H9 (cell line): Measurements from ENCODE around the gene F10. TPM values are rescaled to one million over a fixed set of nuclear protein-coding genes. Genes with fewer than 3 reads are reported as not detected.
A peak's percentile ranks its signal among the peaks of the same experiment; 100 is the strongest.

Experiments used
- DNase-seq: peaks from one replicate; pipeline ENCODE4 v3.0.0-alpha.2; 2017
- H2AFZ ChIP-seq: one replicate; pipeline ENCODE4 v1.6.1; 2013; ENCODE audit warnings: mild to moderate bottlenecking, low read length, control low read depth, moderate library complexity
- H2AK5ac ChIP-seq: 2 replicates; pipeline ENCODE4 v1.6.1; 2013; ENCODE audit warnings: low read length, control low read depth, mixed read lengths; ENCODE audit not compliant: insufficient read length
- H2BK120ac ChIP-seq: one replicate; pipeline ENCODE4 v1.6.1; 2013; ENCODE audit warnings: low read depth, mild to moderate bottlenecking, low read length, control low read depth, inconsistent platforms; ENCODE audit not compliant: poor library complexity, severe bottlenecking
- H2BK12ac ChIP-seq: 2 replicates; pipeline ENCODE4 v1.6.1; 2013; ENCODE audit warnings: low read length, control low read depth, mixed read lengths, low read depth; ENCODE audit not compliant: insufficient read length
- H2BK15ac ChIP-seq: 2 replicates; pipeline ENCODE4 v1.6.1; 2013; ENCODE audit warnings: low read depth, low read length, control low read depth
- H2BK20ac ChIP-seq: one replicate; pipeline ENCODE4 v1.6.1; 2013; ENCODE audit warnings: low read depth, mild to moderate bottlenecking, low read length, control low read depth, inconsistent platforms; ENCODE audit not compliant: poor library complexity, severe bottlenecking
- H2BK5ac ChIP-seq: 2 replicates; pipeline ENCODE4 v1.6.1; 2013; ENCODE audit warnings: low read length, control low read depth, mixed read lengths; ENCODE audit not compliant: insufficient read length
- H3K14ac ChIP-seq: 2 replicates; pipeline ENCODE4 v1.6.1; 2013; ENCODE audit warnings: low read length, control low read depth; ENCODE audit not compliant: insufficient read depth
- H3K18ac ChIP-seq: 2 replicates; pipeline ENCODE4 v1.6.1; 2013; ENCODE audit warnings: low read depth, mild to moderate bottlenecking, mixed read lengths, low read length, control low read depth; ENCODE audit not compliant: insufficient read length
- H3K23ac ChIP-seq: 2 replicates; pipeline ENCODE4 v1.6.1; 2013; ENCODE audit warnings: low read length, control low read depth, mixed read lengths, low read depth; ENCODE audit not compliant: insufficient read length
- H3K23me2 ChIP-seq: 2 replicates; pipeline ENCODE4 v1.6.1; 2013; ENCODE audit warnings: low read depth, mild to moderate bottlenecking, mixed read lengths, low read length, control low read depth; ENCODE audit not compliant: insufficient read length, poor library complexity, severe bottlenecking
- H3K27ac ChIP-seq: 2 replicates; pipeline ENCODE4 v1.5.1; 2013; ENCODE audit warnings: low read length, control low read depth, mixed read lengths, low read depth; ENCODE audit not compliant: insufficient read length
- H3K27me3 ChIP-seq: 2 replicates; pipeline ENCODE4 v1.6.1; 2013; ENCODE audit warnings: low read length, control low read depth, inconsistent platforms; ENCODE audit not compliant: insufficient read depth
- H3K4ac ChIP-seq: 2 replicates; pipeline ENCODE4 v1.6.1; 2013; ENCODE audit warnings: low read depth, mild to moderate bottlenecking, control low read depth, inconsistent platforms, low read length, moderate library complexity
- H3K4me1 ChIP-seq: 2 replicates; pipeline ENCODE4 v1.6.1; 2013; ENCODE audit warnings: low read length, control low read depth, inconsistent platforms; ENCODE audit not compliant: insufficient read depth
- H3K4me2 ChIP-seq: 2 replicates; pipeline ENCODE4 v1.6.1; 2013; ENCODE audit warnings: low read length, control low read depth, mixed read lengths; ENCODE audit not compliant: insufficient read length, insufficient read depth
- H3K56ac ChIP-seq: 2 replicates; pipeline ENCODE4 v1.6.1; 2013; ENCODE audit warnings: low read depth, mild to moderate bottlenecking, mixed read lengths, low read length, control low read depth; ENCODE audit not compliant: insufficient read length
- H3K79me1 ChIP-seq: 2 replicates; pipeline ENCODE4 v1.6.1; 2013; ENCODE audit warnings: low read depth, mild to moderate bottlenecking, moderate library complexity, low read length, control low read depth, inconsistent platforms; ENCODE audit not compliant: insufficient read depth, poor library complexity, severe bottlenecking
- H3K79me2 ChIP-seq: 2 replicates; pipeline ENCODE4 v1.6.1; 2013; ENCODE audit warnings: low read length, control low read depth, inconsistent platforms; ENCODE audit not compliant: insufficient read depth
- H3K9ac ChIP-seq: 2 replicates; pipeline ENCODE4 v1.6.1; 2013; ENCODE audit warnings: low read length, control low read depth, mixed read lengths; ENCODE audit not compliant: insufficient read length; ENCODE audit errors: extremely low read depth
- H3K9me3 ChIP-seq: one replicate; pipeline ENCODE4 v1.6.1; 2013; ENCODE audit warnings: low read depth, low read length, inconsistent platforms; ENCODE audit not compliant: control insufficient read depth
- H3T11ph ChIP-seq: one replicate; pipeline ENCODE4 v1.6.1; 2013; ENCODE audit warnings: mild to moderate bottlenecking, low read length, control low read depth, inconsistent platforms
- H4K20me1 ChIP-seq: one replicate; pipeline ENCODE4 v1.6.1; 2013; ENCODE audit not compliant: control insufficient read depth, insufficient read length, insufficient read depth
- H4K5ac ChIP-seq: 2 replicates; pipeline ENCODE4 v1.6.1; 2013; ENCODE audit warnings: low read depth, mild to moderate bottlenecking, mixed read lengths, low read length, control low read depth; ENCODE audit not compliant: insufficient read length
- H4K8ac ChIP-seq: replicated peaks from 2 replicates; pipeline ENCODE4 v1.6.1; 2013; ENCODE audit warnings: low read length, control low read depth, mixed read lengths, low read depth; ENCODE audit not compliant: insufficient read length
- H4K91ac ChIP-seq: 2 replicates; pipeline ENCODE4 v1.6.1; 2013; ENCODE audit warnings: low read depth, mild to moderate bottlenecking, moderate library complexity, mixed read lengths, low read length, control low read depth; ENCODE audit not compliant: insufficient read length
- H3K27ac Mint-ChIP-seq, 3 experiments: 2 replicates in 2 of 3; 3 replicates in 1 of 3; pipeline ENCODE4 v1.8.0; 2020 to 2021; ENCODE audit warnings: mixed read lengths in 3 of 3, mild to moderate bottlenecking in 1 of 3, moderate library complexity in 1 of 3
- H3K27me3 Mint-ChIP-seq: 2 replicates; pipeline ENCODE4 v1.8.0; 2021; ENCODE audit warnings: low read depth, mild to moderate bottlenecking, moderate library complexity, mixed read lengths
- H3K36me3 Mint-ChIP-seq, 3 experiments: 2 replicates in 2 of 3; 3 replicates in 1 of 3; pipeline ENCODE4 v1.8.0; 2020 to 2021; ENCODE audit warnings: low read depth in 3 of 3, mixed read lengths in 3 of 3; ENCODE audit not compliant: insufficient read depth in 1 of 3
- H3K4me1 Mint-ChIP-seq, 2 experiments: 2 replicates each; pipeline ENCODE4 v1.8.0; 2020; ENCODE audit warnings: mixed read lengths in 2 of 2
- H3K4me3 Mint-ChIP-seq, 2 experiments: 2 replicates in 1 of 2; 3 replicates in 1 of 2; pipeline ENCODE4 v1.8.0; 2020 to 2021; ENCODE audit warnings: mild to moderate bottlenecking in 2 of 2, mixed read lengths in 2 of 2, moderate library complexity in 1 of 2
- H3K9me3 Mint-ChIP-seq, 2 experiments: 2 replicates in 1 of 2; 3 replicates in 1 of 2; pipeline ENCODE4 v1.8.0; 2020; ENCODE audit warnings: mild to moderate bottlenecking in 2 of 2, mixed read lengths in 2 of 2, moderate library complexity in 1 of 2
- CTCF ChIP-seq: fragments of 200-600 bp; sonication (generic); conservative IDR thresholded peaks from 3 replicates; pipeline ENCODE4 v1.8.0; 2021; ENCODE audit warnings: antibody characterized with exemption, mild to moderate bottlenecking
- WGBS: extraction: QIAGEN DNeasy Blood & Tissue Kit; methylation state at CpG from one replicate; pipeline ENCODE4 v1.1.7; 2013; ENCODE audit warnings: missing lambda C conversion rate, low lambda C conversion rate, mixed read lengths; ENCODE audit not compliant: insufficient read length; ENCODE audit errors: extremely low coverage; 5-methylcytosine and 5-hydroxymethylcytosine counted together
- total RNA-seq: library from RNA; stranded (reverse); gene quantifications from 2 replicates; pipeline ENCODE4 v1.2.1, GENCODE V29; 2021

Gene F10
- total RNA-seq, 1 experiment from 2014 or later, result 1.7 TPM

DNA sequence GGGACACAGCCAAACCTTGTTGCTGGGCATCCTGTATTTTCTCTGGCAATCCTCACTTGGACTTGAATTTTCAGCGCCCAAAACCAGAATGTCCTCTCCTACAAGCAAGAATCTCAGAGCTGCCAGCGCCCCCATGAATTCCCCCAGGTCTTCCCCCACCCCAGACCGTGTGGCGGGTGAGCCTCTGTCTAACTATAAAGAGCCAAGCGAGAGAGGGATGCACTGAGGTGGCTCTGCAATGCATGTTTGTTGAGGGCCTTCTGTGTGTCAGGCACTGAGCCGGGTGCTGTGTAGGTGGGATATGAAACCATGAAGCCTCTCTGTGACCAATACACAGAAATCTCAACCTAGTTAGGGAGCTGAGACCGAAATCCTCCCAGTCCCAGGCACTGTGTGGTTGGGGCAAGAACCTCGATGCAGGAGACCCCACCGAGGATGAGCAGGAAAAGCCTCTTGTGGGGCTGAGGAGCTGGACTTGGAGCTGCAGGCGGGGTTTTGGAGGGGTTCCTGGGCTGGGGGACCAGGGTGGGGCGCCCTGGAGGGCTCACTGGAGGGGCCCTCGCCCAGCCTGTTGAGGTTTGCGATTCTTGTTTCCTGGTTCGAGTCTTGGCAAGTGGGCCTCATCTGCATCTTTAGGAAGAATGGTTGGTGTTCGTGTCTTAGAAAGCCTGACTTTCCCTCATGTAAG is 23.5 kb downstream of the F10 start:
- H4K91ac ChIP-seq, result no peak overlapping the region
- no peaks in the 10 kb centered on the region for H3K79me2 ChIP-seq
- no peak overlapping the region for H3K23ac ChIP-seq
- no peak overlapping the region for H4K5ac ChIP-seq
- no peak overlapping the region for H3K14ac ChIP-seq
- no peak overlapping the region for H3T11ph ChIP-seq
- no peak overlapping the region for H2BK120ac ChIP-seq
- H4K8ac ChIP-seq, result no peak overlapping the region
- no peaks in the 10 kb centered on the region for H3K4me1 ChIP-seq
- H3K4me2 ChIP-seq, result no peak overlapping the region
- DNase-seq, result peak; percentile 18
- H3K23me2 ChIP-seq, result no peaks in the 10 kb centered on the region
- H3K79me1 ChIP-seq, result no peaks in the 10 kb centered on the region
- H3K9ac ChIP-seq, result no peak overlapping the region
- H2BK15ac ChIP-seq, result no peak overlapping the region
- no peak overlapping the region for H2AFZ ChIP-seq
- H3K4me3 Mint-ChIP-seq, result no peak overlapping the region
- WGBS, result no CpG with 5 or more reads among the region's 15 CpGs
- no peaks in the 10 kb centered on the region for H3K9me3 Mint-ChIP-seq
- H3K27ac Mint-ChIP-seq, result no peak overlapping the region; a peak in 1 of 7 replicates
- H3K9me3 ChIP-seq, result no peaks in the 10 kb centered on the region
- no peaks in the 10 kb centered on the region for H4K20me1 ChIP-seq
- no peak overlapping the region for H2AK5ac ChIP-seq
- no peak for TF ChIP-seq CTCF
- no peaks in the 10 kb centered on the region for H3K27me3 ChIP-seq
- no peak overlapping the region for H3K18ac ChIP-seq
- H3K27ac ChIP-seq, result no peak overlapping the region
- no peak overlapping the region for H2BK20ac ChIP-seq
- peaks cover 8% of the 10 kb centered on the region for H3K27me3 Mint-ChIP-seq
- no peaks in the 10 kb centered on the region; a peak in 2 of 7 replicates for H3K36me3 Mint-ChIP-seq
- H3K4ac ChIP-seq, result no peak overlapping the region
- no peak overlapping the region for H3K56ac ChIP-seq
- H3K4me1 Mint-ChIP-seq, result peaks cover 0 to 10% of the 10 kb centered on the region in 2 experiments; a peak in 2 of 4 replicates
- H2BK5ac ChIP-seq, result no peak overlapping the region
- no peak overlapping the region for H2BK12ac ChIP-seq
